NCI-H2227 (cell line): ENCODE data around the gene PRDM5.

Source experiments
- DNase-seq: peaks from one replicate; lab custom pipeline; 2025; ENCODE audit not compliant: unreplicated experiment; lab: John Stamatoyannopoulos, UW

The PRDM5 gene

DNA sequence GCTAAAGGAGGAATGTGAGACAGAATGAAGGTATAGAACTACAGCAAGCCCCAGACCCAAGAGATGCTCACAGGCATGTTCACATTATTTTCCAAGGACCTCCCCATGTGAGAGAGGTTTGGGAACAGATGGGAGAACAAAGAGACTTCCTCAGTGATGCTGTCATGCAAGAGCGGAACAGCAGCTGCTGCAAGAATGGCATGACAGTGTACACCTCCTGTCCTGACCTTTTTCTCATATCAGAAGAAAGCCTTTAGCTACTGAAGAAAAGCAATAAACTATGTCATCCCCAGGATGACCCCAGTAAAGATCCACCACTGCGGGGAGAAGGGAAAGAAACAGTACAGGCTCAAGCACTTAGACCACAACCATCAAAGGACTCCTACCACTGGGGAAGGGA, 7.2 kb downstream of the PRDM5 start:
- DNase-seq = no peak

DNA sequence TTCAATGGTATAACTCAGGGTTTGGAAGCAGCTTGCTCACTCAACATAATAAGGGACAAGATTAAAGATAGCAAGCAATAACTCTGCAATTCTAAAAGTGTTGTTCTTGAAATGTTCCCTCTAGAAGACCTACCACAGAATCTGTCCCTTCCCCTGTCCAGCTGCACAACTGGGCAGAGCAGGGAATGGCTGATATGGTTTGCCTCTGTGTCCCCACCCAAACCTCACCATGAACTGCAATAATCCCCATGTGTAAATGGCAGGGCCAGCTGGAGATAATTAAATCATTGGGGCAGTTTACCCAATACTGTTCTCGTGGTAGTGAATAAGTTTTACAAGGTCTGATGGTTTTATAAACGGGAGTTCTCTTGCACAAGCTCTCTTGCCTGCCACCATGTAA, 19.1 kb downstream of the PRDM5 start:
- DNase-seq = no peak

DNA sequence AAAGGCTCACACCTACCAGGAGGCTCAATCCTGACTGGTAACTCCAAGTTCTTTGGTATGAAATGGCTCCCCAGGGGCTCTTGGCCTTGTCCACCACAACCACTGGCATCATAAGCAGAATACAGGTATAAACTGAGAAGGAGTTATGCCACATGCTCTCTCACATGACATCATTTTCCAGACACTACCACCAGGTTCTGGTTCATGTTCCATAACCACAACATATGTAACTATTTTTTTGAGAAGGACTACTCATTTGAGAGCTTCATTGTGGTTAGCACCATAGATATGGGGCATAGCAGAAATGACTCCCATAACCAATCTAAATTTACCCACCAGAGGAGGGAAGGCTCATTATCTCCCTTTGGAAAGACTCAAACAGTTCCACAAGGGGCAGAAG, 19.6 kb downstream of the PRDM5 start:
- DNase-seq = no peak

DNA sequence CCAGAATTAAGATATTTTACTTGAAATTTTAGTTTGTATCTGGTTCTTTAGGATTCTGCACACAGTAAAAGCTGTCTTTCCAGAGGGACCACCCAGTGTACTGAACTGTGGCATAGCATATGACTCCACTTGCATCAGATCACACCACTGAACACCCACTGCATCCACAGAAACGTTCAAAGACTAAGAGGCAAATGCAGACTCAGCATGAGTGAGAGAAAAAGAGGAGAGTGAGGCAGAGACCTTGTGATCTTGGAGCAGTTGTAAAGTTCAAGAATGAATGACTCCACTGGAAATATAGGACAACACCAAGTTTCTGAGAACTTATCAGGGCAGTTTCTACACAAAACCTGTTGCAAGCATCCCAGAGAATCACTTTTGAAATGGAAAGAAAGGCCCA, 20.8 kb downstream of the PRDM5 start:
- no peak for DNase-seq

DNA sequence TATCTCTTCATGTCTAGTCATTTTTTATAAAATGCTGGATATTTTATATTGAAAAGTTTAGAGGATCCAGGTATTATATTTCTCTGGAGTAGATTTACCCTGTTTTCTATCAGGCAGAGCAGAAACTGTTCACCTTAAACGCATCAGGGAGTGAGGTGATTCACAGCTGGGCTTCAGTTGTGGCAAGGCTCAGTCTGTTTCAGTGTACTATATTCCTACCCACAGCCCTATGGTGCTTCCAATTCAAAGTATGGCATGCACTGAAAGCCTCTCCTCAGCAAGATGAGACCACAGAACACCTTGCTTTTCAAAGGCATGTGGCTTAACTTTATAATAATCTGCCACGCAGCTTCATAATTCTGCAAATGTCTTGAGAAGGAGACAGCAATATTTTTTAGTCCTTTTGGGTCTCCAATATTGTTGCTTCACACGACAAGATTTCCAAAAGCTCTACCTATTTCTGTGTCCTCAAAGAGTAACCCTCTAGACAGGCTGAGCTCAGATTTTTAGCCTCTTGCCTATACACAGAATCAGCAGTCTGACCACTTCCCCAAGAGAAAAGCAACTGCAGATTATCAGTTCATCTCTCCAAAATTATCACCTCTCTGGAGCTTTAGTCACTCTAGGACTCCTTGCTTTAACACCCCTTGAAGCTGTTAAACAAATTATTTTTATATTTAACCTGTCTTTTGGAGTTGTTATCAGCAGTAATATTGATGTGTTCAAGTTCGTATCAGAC, 24.4 kb downstream of the PRDM5 start:
- DNase-seq = no peak

DNA sequence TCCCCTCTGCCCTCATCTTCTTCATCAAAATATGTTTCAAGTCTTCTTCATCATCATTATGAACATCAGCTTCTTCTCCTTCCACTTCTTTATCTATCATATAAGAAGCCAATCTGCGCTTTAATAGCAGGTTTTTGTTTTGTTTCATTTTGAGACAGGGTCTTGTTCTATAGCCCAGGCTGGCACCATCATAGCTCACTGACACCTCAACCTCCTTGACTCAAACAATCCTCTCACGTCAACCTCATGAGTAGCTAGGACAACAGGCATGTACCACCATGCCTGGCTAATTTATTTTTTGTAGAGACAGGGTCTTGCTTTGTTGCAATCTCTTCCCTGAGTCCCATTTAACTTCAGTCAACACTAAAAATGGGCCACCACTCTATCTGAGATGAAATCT, 27.0 kb downstream of the PRDM5 start:
- no peak for DNase-seq

DNA sequence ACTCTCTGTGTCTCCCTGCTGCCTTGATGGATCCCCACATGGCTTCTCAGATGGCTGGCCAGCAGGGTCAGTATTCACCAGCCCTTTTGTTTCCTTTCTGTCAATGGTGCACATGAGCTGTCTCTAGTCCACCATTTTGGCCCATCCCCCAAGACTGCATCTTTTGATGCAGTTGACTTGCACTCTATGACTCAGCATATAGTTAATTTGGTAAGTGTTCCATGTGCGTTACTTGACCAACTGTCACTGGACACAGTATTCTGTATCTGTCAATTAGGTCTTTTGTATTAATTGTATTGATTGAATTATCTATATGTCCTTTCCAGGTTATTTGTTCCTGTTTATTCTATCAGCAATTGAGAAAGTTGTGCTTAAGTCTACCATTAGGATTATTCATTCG, 29.2 kb downstream of the PRDM5 start:
- DNase-seq = no peak

DNA sequence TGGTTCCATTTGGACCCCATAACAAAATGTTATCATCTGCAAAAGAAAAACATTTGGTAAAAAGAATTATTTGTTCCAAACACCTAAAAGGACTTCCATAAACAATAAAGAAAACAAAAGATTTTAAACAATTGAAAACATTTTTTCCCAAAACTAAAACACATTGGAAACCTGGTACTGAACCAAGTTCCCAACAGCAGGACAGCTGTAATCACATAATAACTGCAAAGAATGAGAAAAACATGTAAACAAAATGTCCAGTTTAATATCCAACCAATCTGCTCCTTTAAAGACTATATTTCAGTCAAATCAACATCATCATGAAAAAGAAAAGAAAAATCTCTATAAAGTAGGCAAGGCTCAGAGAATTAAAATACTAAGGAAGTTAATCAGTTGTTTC, 36.3 kb downstream of the PRDM5 start:
- no peak for DNase-seq

DNA sequence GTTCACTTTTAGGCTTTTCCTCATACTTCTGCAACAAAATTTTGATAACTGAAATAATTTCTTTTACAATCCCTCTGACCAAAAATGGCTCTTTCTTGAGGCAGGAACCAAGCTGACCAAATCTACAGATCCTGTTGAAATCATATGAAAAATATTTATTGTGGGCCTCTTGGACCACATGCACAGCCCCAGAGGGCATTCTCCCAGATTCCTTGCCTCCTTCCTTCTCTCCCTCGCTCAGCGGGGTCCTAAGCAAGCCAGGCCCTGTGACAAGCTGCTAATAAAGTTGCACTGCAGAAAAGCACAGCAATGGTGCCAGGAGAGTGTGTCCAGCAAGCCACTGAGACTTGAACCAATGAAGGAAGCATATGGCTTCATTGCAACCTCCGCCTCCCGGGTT, 40.7 kb downstream of the PRDM5 start:
- DNase-seq = no peak

DNA sequence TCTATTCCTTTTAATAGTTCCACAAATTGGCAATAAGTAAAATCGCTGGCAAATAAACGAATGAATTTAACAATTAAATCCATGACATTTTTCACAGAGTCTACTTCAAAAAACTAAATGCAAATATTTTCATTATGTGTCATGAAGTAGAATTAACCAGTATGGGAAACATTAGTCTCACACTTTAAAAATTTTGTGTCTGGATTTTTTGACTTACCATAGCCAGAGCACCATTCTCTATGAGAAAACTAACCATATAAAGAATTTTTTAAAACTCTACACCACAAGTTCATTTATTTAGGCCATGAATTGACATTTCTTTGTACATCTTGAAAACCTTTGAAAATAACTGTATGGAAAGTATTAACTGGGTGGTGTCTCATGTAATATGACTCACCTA, 41.2 kb downstream of the PRDM5 start:
- no peak for DNase-seq

DNA sequence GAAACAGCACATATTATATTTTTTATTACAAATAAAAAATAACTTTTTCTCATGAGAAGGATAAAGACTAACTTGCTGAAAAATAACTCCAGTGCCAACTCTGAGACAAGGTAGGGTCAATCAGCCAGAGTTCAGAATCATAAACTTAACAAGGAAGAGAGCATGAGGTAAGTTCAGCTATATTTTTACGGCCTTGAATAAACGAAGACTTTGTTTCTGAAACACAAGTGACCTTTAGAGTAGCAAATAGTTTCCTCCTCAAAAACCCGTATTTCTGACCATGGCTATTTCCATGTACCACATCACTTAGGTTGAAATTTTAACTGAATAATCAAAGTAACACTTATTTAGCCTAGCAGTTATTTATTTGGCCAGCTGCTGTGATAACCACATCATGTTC, 45.5 kb downstream of the PRDM5 start:
- no peak for DNase-seq

DNA sequence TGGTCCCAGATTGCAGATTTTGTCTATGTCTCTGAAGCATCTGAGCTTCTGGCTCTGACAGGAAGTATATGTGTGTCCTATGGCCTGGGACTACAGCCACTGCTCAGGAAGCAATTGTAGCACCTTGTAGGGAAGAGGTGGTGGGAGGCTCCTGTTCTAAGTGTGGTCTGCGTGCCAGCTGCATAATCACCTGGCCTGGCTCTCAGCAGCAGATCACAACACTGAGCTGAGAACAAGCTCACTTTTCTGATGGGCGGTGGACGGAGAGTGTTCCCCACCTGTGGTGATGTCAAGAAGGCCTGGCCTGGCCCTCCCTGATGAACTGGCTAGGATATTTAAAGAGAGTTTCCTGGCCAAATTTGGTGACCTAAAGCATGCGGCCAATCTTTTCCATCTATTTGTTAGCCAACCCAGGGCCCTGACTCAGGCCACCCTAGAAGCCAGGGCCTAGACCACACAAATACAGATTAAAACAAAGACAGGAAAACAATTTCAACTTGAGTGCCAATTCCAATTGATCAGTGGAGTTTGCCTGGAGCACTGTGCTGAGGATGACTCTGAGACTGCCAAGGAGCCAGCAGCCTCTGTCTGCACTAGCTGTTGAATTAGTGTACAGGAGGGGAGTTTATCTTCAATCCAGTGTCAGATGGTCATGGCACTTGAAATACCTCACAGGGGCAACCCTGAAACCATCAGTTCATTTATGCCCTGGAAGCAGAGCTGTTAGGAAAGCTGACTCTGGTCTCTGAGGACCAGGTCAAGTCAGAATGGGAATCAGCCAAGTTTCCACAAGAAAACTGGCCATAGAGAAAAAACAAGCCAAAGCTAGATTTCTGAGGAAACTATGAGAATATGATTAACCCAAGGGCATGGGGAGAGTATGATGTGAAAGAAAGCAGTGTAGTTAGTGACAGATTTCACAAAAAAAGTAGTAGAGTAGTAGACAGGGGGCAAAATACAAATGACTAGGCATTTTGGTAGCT, 47.4 kb downstream of the PRDM5 start:
- DNase-seq = no peak

DNA sequence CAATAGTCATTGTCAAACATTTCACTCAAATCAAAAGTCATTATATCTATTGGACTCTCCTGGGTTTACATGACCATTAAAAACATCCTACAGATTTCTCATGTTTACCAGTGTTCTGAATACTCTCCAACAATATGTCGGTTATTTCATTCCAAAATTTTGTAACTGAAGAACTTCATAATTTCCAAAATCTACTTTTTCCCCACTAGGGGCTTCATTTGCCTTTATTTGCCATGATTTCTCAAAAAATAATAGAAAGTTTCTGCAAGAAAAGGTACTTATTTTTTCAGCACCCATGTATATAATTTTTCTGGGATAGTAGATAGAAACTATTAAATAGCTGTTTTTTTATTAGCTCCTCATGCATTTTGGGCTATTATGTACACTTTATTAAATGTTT, 49.0 kb downstream of the PRDM5 start:
- DNase-seq = no peak

DNA sequence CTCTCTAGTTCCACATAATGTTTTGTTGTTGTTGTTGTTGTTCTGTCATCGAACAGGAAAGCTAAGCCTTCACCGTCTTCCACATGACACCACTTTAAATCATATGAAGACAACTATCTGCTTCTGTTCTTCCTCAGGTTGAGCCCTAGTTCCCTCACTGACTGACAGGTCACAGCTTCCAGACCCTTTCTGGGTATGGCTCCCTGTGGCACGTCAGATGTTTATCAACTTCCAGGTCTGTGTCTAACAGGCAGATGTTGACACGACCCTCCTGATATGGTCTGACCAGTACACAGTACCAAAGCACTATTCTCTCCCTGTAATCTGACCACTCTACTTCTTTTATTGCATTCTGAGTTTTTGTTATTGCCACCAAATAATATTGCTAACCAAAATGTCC, 51.4 kb downstream of the PRDM5 start:
- no peak for DNase-seq

DNA sequence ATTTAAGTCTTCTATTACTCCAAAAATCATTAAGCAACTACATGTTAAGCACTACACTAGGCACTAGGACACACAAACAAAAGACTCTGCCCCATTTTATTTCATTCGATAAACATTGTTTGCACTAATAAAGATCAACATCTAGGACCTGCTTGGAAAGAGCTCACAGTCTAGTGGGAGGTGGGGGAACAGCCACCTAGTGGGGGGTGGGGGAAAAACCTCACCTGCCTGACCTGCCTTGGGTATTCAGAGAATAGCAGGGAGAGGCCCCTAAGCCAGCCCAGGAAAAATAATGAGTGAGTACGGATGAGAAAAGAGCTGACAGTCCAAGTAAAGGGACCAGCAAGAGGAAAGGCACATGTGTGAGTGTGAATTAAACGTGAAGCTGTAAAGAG, 52.2 kb downstream of the PRDM5 start:
- no peak for DNase-seq

DNA sequence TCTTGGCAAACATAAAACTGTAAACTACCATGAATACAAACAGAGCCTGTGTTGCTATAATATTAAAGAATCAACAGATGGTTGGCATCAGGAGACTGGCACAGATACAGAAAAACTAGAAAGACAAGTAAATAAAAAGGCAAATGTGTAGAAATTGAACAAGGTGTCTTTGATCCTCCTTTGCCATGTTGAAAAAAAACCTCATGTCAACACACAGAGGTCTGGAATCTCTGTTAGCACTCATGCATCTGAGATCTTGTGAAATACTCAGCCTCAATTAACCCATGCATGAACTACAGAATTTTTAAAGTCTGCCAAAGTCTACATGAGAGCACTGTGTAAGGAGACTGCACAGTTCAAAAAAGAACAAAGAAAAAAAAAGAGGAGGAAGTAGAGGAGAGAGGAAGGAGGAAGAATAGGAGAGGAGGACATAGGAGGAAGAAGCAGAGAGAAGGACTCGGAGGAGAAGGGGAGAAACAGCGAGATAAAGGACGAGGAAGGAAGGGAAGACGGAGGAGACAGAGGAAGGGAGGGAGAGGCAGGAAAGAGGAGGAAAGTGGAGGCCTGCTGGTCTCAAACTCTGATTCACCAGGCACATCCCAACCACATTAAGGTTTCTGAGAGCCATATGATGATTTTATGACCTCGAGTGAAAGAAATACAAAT, 52.8 kb downstream of the PRDM5 start:
- DNase-seq = no peak

DNA sequence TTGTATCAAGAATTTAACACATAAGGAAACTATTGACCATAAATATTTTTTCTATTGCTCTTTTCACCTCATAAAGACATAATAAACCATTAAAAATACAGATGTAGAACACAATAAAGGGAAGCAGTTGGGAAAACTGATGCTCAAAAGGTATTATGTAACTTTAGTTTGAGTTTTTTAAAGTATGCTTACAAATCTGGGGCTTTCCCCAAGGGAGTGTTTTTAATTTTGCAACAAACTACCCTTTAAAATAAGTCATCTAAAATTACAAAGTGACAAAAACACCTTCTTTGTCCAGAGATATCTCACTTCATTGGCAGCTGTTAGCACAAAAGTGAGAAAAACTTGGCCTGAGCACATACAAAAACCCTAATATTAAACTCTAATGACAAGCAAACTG, 55.0 kb downstream of the PRDM5 start:
- no peak for DNase-seq

DNA sequence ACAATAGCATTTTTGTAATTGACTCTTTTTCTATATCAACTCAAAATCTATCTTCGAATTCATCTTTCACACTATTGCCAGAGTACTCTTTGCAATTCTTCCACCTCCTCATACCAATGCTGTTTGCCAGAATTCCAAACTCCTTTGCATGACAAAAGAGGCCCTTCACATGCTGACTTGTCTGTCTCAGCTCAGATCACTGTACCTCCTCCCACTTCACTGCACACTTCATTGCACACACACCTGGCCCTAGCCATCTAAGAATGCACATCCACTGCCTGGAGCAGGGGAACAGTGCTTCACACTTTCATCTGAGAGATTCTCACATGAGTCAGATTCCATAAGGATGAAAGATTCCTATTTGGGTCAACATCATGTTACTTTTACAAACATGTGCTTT, 56.5 kb downstream of the PRDM5 start:
- DNase-seq = no peak

DNA sequence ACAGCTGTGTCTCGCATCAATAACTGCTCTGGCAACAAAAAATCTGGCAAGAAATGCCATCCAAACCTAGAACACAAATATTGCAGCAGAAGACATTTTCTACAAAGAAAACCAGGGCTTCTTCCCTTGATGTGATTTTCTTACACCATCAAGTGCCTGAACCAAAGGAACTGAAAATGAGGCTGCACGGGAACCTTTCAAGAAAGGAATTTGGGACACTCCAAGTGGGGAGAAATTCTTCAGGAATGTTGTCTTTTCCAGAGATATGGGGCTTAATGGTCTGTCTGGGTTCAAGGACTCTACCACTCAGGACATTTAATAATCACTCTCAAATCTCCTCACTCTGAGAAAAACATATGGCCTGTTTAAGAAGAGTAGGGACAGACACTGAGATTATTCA, 57.6 kb downstream of the PRDM5 start:
- DNase-seq = no peak

DNA sequence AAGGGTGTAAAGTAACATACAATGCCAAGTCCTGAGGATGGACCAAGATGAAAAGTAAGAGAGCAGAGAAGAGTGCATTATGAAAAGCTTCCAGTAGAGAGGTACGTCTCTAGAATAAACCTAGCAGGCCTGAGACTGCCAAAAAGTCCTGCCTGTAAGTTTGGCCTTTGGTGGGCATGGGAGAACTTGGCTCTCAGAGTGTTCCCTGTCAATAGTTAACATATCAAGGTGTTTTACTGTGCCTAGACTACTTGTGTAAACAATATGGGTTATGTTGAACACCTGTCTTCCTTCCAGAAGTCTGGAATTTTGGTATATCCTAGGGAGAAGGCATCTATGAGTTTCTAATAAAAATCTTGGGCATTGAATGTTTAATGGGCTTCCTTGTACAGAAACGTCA, 60.1 kb downstream of the PRDM5 start:
- no peak for DNase-seq

DNA sequence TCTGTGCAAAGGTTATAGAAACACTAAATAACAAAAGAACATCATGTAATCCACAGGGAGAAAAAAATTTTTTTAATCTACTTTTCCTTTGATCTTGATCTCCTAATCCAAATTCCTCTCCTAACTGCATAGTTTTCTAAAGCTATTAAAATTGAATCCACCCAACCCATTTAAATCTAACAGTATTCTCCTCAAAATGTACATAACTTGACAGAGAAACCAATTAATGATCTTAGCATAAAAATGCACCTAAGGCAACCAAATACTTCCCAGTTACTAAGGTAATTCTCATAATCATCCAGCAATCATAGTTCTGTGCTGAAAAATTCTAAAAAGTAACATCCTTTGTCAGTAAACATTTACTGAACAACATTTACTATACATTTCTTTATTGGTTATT, 60.7 kb downstream of the PRDM5 start:
- DNase-seq = no peak

DNA sequence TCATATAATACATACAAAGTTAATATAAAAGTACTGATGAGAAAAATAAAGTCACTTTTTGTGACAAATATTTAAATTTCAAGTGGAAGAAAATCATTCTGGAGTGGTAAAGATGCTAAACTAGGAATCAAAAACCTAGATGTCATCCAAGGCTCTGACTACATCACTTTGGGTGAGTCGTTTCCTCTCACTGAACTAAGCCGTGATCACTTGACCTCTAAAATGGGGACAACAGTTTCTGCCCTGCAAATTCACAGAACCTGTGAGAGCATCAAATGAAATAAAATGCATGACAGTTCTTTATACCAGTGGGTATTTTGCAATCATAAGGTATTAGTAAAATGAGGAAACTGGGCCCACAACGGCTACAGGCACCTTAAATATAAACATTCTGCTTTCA, 63.8 kb downstream of the PRDM5 start:
- DNase-seq = no peak
